Hepatocyte (in vitro differentiated cells): Measurements from ENCODE around the gene PTN.

Experiments
- EZH2 ChIP-seq: fragments of 200-600 bp; sonication (generic); IDR thresholded peaks from 2 replicates; pipeline ENCODE4 v1.6.1; 2016; ENCODE audit warnings: antibody characterized with exemption, mild to moderate bottlenecking, borderline replicate concordance
- EZH2phosphoT487 ChIP-seq: fragments of 200-600 bp; sonication (generic); IDR thresholded peaks from one replicate; pipeline ENCODE4 v1.6.1; 2018; ENCODE audit warnings: antibody characterized with exemption, mild to moderate bottlenecking, low read depth, moderate library complexity; ENCODE audit not compliant: unreplicated experiment, severe bottlenecking
- TF ChIP-seq, protein P1 (sequence below): fragments of 200-600 bp; sonication (generic); IDR thresholded peaks from 2 replicates; pipeline ENCODE4 v1.5.1; 2016; ENCODE audit warnings: antibody characterized with exemption, mild to moderate bottlenecking; ENCODE audit not compliant: poor library complexity

DNA sequence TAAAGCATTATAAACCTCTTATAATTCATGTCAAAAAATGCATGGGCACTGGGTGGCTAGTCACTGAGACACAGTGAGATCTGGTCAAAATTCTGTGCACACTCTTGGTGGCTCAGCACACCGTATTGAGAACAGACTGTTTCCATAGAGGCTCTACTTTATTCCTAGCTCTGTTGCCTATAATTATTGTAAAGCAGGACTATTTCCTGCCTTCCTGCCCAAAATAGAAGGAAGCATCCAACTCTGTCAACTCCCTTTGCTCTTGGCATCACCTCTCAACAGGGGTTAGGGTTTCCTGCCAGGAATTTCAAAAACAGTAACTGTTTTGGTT lies 45.1 kb downstream of the PTN start:
- TF ChIP-seq, protein P1, sequence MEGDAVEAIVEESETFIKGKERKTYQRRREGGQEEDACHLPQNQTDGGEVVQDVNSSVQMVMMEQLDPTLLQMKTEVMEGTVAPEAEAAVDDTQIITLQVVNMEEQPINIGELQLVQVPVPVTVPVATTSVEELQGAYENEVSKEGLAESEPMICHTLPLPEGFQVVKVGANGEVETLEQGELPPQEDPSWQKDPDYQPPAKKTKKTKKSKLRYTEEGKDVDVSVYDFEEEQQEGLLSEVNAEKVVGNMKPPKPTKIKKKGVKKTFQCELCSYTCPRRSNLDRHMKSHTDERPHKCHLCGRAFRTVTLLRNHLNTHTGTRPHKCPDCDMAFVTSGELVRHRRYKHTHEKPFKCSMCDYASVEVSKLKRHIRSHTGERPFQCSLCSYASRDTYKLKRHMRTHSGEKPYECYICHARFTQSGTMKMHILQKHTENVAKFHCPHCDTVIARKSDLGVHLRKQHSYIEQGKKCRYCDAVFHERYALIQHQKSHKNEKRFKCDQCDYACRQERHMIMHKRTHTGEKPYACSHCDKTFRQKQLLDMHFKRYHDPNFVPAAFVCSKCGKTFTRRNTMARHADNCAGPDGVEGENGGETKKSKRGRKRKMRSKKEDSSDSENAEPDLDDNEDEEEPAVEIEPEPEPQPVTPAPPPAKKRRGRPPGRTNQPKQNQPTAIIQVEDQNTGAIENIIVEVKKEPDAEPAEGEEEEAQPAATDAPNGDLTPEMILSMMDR: no peak
- TF ChIP-seq EZH2phosphoT487 (no peak), EZH2 (no peak)
